AG04450 (cell line): ENCODE results near the gene SEC31A. TPM values are rescaled to one million over a fixed set of nuclear protein-coding genes. Genes with fewer than 3 reads are reported as not detected.
"Not testable (repeated sequence)": the region's sequence is repeated elsewhere in the genome, so short reads cannot be mapped to it uniquely, and the experiment has no call there.

Experiments
- CTCF ChIA-PET: fragments of 300-600, 350-600 bp; formaldehyde crosslinking; extraction: SDS; loops from one replicate; lab custom pipeline; 2022; ENCODE audit warnings: antibody characterized with exemption, inconsistent platforms; lab: Charles Lee
- POLR2A ChIA-PET: fragments of 350-600 bp; formaldehyde crosslinking; extraction: SDS; loops from one replicate; lab custom pipeline; 2021; ENCODE audit warnings: antibody characterized with exemption, inconsistent platforms; lab: Yijun Ruan, JAX
- DNase-seq: peaks from one replicate; pipeline ENCODE4 v3.0.0-alpha.2; 2011; ENCODE audit warnings: low read depth, low spot score
- H3K27ac ChIP-seq: one replicate; pipeline ENCODE4 v1.5.1; 2012; ENCODE audit warnings: low read depth, low read length, control low read depth
- H3K27me3 ChIP-seq: one replicate; pipeline ENCODE4 v1.6.0; 2012; ENCODE audit warnings: low read length; ENCODE audit not compliant: control insufficient read depth, insufficient read depth
- H3K4me3 ChIP-seq: 2 replicates; pipeline ENCODE4 v1.5.1; 2011; ENCODE audit warnings: mild to moderate bottlenecking, low read depth, low read length, control low read depth
- H3K9me3 ChIP-seq: 2 replicates; pipeline ENCODE4 v1.5.1; 2012; ENCODE audit warnings: low read length; ENCODE audit not compliant: control insufficient read depth, insufficient read depth
- CTCF ChIP-seq: IDR thresholded peaks from 2 replicates; pipeline ENCODE4 v1.5.1; 2011; ENCODE audit warnings: low read depth, low read length, control low read depth, inconsistent platforms
- polyA plus RNA-seq: library from polyadenylated mRNA; depleted of rRNA; stranded (reverse); fragments of >200 nt; gene quantifications from 2 replicates; pipeline ENCODE4 v1.2.3, GENCODE V29; 2011

The SEC31A gene
- polyA plus RNA-seq, 1 experiment, result 436 TPM

DNA sequence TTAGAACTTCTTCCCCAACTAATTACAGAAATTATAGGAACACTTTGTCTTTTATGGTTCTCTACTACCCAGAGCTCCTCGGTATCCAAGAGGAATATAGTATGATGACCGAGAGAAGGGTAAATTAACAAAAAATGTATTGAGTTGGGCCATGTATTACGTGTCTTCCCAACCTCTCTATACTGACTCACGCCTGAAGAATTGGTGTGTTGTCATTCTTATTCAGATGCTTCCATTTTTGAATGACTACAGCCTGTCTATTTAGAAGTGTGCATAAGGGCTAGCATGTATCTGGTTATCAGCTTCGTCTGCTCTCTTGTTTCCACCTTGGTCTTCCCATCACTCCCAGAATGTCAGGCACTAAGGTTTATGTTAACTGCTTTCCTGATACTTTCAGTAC, 67.9 kb downstream of the SEC31A start:
- Histone ChIP-seq H3K4me3 (no peak overlapping the region), H3K27me3 (no peaks in the 10 kb centered on the region), H3K9me3 (no peaks in the 10 kb centered on the region), H3K27ac (no peak overlapping the region)
- ChIA-PET CTCF (interaction anchor here (1.2 kb wide), 2 partner anchors 11 to 360 kb away, joined by 3 to 8 read pairs; no protein-coding TSS in a partner anchor), POLR2A (no interaction called here)
- DNase-seq, result no peak
- no peak for TF ChIP-seq CTCF

- POLR2A ChIA-PET, result no interaction called here
- CTCF ChIA-PET, result interaction anchor here (0.7 kb wide), 1 partner anchor 359 kb away, joined by 3 read pairs; no protein-coding TSS in a partner anchor
- H3K4me3 ChIP-seq, result no peak overlapping the region
- DNase-seq, result no peak
- H3K27ac ChIP-seq, result no peak overlapping the region
- no peaks in the 10 kb centered on the region for H3K27me3 ChIP-seq
- no peak for TF ChIP-seq CTCF
- no peaks in the 10 kb centered on the region for H3K9me3 ChIP-seq
Measured at GRCh38 chr4:82820689-82821088, 70.3 kb downstream of the SEC31A start.

DNA sequence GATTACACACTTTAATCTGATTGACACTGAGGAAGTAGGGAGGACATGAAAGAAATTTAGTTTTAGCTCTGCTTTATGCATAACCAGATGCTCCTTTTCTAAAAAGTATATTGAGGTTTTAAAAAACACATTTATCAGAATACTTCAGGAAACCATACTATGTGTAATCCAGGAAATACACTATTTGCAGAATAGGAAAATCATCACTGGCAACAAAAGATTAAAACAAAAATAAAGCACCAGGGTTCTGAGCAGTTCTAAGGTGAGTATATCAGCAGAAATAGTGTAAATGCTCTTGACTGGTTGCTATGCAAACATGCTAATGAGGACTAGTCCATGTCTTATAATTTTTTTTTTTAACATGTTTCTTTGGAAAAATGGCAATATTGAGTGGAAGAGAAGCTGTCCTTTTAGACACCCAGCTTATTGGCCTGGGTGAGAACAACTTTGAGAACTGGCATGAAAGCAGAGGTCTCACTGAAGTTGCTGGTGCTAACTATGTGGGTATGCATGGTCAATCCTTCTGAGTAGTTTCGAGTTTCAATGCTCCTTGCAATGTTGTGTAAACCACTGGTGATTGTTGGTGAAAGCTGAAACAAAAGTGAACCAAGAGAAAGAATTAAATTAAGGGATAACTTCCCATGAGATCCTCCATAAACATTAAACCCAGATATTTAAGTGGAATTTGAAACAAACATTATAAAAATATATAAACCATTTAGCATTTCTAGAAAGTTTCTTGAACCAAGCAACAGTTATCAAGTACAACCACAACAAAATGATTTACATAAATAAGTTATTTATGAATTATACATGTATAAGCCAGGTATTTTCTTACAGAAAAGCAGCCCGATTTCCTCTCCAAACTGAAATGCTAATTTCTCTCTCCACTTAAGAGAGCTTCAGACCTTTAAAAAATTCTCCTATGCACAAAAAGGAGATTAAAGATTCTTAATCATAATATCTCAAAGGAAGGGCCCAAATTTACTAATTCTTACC, 72.0 kb downstream of the SEC31A start:
- POLR2A ChIA-PET, result no interaction called here
- CTCF ChIA-PET, result interaction anchor here (0.6 to 1.8 kb wide), 3 partner anchors 22 to 356 kb away, joined by 4 to 8 read pairs (median 4); no protein-coding TSS in a partner anchor
- no peaks in the 10 kb centered on the region for H3K9me3 ChIP-seq

GRCh38 chr4:82816874-82817273, 74.1 kb downstream of the SEC31A start:
- H3K4me3 ChIP-seq, H3K27me3 ChIP-seq, H3K27ac ChIP-seq, H3K9me3 ChIP-seq, POLR2A ChIA-PET, DNase-seq: not testable (repeated sequence)
- CTCF ChIA-PET, result interaction anchor here (1.6 kb wide), 1 partner anchor 354 kb away, joined by 9 read pairs; no protein-coding TSS in a partner anchor

More for the DNA sequence above, 72.0 kb downstream of the SEC31A start:
- no peak for TF ChIP-seq CTCF
- Histone ChIP-seq H3K27me3 (no peaks in the 10 kb centered on the region), H3K27ac (no peak overlapping the region), H3K4me3 (no peak overlapping the region)
- no peak for DNase-seq

DNA sequence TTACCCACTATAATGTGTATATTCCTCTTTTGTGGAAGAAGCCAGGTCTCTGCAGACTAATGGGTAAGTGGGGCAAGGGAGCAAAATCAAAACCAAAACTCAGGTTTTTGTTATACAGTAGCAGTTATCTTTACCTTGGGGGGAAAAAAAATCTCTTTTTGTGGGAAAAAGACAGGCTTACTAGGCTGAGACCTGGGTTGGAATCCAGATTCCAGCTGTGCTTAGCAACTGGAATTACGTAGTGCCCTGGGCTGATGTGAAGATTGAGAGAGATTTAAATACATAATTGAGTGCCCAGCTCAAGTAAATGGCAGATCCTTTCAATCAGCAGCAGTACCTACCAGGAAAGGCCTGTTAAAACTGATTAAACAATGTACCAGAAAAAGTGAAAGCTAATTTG, 76.9 kb downstream of the SEC31A start:
- ChIA-PET POLR2A (no interaction called here), CTCF (no interaction called here)
- H3K9me3 ChIP-seq, result no peaks in the 10 kb centered on the region
- no peak overlapping the region for H3K27ac ChIP-seq
- H3K27me3 ChIP-seq, result no peaks in the 10 kb centered on the region
- DNase-seq, result no peak
- TF ChIP-seq CTCF, result no peak
- no peak overlapping the region for H3K4me3 ChIP-seq
